IMR-90 (cell line): ENCODE measurements around the gene ZNF423. TPM values are rescaled to one million over a fixed set of nuclear protein-coding genes. Genes with fewer than 3 reads are reported as not detected.

Source experiments
- ATAC-seq: fragments of 200-7000 bp; cut with Tn5 transposase; 2 replicates; pipeline ENCODE4 v1.9.1; 2020; ENCODE audit warnings: low read depth, mild to moderate bottlenecking, moderate library complexity
- BruUV-seq: library from RNA; stranded (reverse); fragments of 400-500 nt; replicated peaks from 2 replicates; lab custom pipeline; 2021; lab: Mats Ljungman, UMichigan
- CTCF ChIA-PET: fragments of 300-600 bp; formaldehyde crosslinking; extraction: SDS; loops from one replicate; lab custom pipeline; 2021; ENCODE audit warnings: antibody characterized with exemption; lab: Yijun Ruan, JAX
- POLR2A ChIA-PET: fragments of 300-600 bp; sonication (Branson Sonifier 250); formaldehyde crosslinking; loops from one replicate; lab custom pipeline; 2022; ENCODE audit warnings: antibody characterized with exemption; ENCODE audit not compliant: unreplicated experiment; lab: Charles Lee
- DNase-seq: peaks from one replicate; pipeline ENCODE4 v3.0.0; 2013
- H2AFZ ChIP-seq: replicated peaks from 2 replicates; pipeline ENCODE3; 2013; ENCODE audit warnings: low read length, mild to moderate bottlenecking; ENCODE audit not compliant: poor library complexity
- H2AK5ac ChIP-seq: 2 replicates; pipeline ENCODE4 v1.6.1; 2013; ENCODE audit warnings: low read depth, low read length, inconsistent platforms
- H2AK9ac ChIP-seq: replicated peaks from 2 replicates; pipeline ENCODE3; 2013; ENCODE audit warnings: mild to moderate bottlenecking, low read depth, low read length, moderate library complexity; ENCODE audit not compliant: poor library complexity
- H2BK120ac ChIP-seq: 2 replicates; pipeline ENCODE4 v1.6.1; 2013; ENCODE audit warnings: low read depth, low read length, inconsistent platforms
- H2BK15ac ChIP-seq: 3 replicates; pipeline ENCODE4 v1.6.1; 2013; ENCODE audit warnings: low read depth, low read length, inconsistent platforms
- H2BK20ac ChIP-seq: 2 replicates; pipeline ENCODE4 v1.6.1; 2013; ENCODE audit warnings: low read depth, mild to moderate bottlenecking, inconsistent platforms, low read length, moderate library complexity
- H2BK5ac ChIP-seq: 2 replicates; pipeline ENCODE4 v1.6.1; 2013; ENCODE audit warnings: mild to moderate bottlenecking, low read depth, low read length, inconsistent platforms; ENCODE audit not compliant: poor library complexity, severe bottlenecking
- H3K14ac ChIP-seq: replicated peaks from 2 replicates; pipeline ENCODE4 v1.6.1; 2013; ENCODE audit warnings: low read depth, low read length, inconsistent platforms
- H3K18ac ChIP-seq: 2 replicates; pipeline ENCODE4 v1.6.1; 2013; ENCODE audit warnings: low read depth, low read length, control low read depth
- H3K23ac ChIP-seq: 2 replicates; pipeline ENCODE4 v1.6.1; 2013; ENCODE audit warnings: low read depth, low read length, inconsistent platforms
- H3K27ac ChIP-seq: 2 replicates; pipeline ENCODE4 v1.5.1; 2013; ENCODE audit warnings: mild to moderate bottlenecking, control low read depth, low read length; ENCODE audit not compliant: insufficient read depth
- H3K27me3 ChIP-seq: 2 replicates; pipeline ENCODE4 v1.6.1; 2013; ENCODE audit warnings: low read length; ENCODE audit not compliant: control insufficient read depth, insufficient read depth
- H3K36me3 ChIP-seq: 2 replicates; pipeline ENCODE4 v1.6.1; 2013; ENCODE audit warnings: low read length, mixed read lengths; ENCODE audit not compliant: control insufficient read depth, insufficient read depth
- H3K4ac ChIP-seq: 2 replicates; pipeline ENCODE4 v1.6.1; 2013; ENCODE audit warnings: low read depth, low read length, inconsistent platforms
- H3K4me1 ChIP-seq: 2 replicates; pipeline ENCODE4 v1.6.1; 2013; ENCODE audit warnings: low read length, mixed read lengths; ENCODE audit not compliant: control insufficient read depth, insufficient read depth
- H3K4me2 ChIP-seq: 2 replicates; pipeline ENCODE4 v1.6.1; 2013; ENCODE audit warnings: low read depth, mild to moderate bottlenecking, control low read depth, low read length, moderate library complexity
- H3K4me3 ChIP-seq: 2 replicates; pipeline ENCODE4 v1.5.1; 2013; ENCODE audit warnings: low read depth, mild to moderate bottlenecking, control low read depth, low read length, moderate library complexity; ENCODE audit not compliant: insufficient read depth
- H3K56ac ChIP-seq: 2 replicates; pipeline ENCODE4 v1.6.1; 2013; ENCODE audit warnings: low read length, inconsistent platforms; ENCODE audit not compliant: insufficient read depth; ENCODE audit errors: extremely low read depth
- H3K79me1 ChIP-seq, 2 experiments: 2 replicates each; pipeline ENCODE4 v1.6.1; 2013; ENCODE audit warnings: low read length in 2 of 2, inconsistent platforms in 1 of 2, low read depth in 1 of 2
- H3K9ac ChIP-seq: 2 replicates; pipeline ENCODE4 v1.6.1; 2013; ENCODE audit warnings: low read depth, low read length, control low read depth
- H3K9me1 ChIP-seq: 2 replicates; pipeline ENCODE4 v1.6.1; 2013; ENCODE audit warnings: low read length, inconsistent platforms; ENCODE audit not compliant: insufficient read depth
- H3K9me3 ChIP-seq: 2 replicates; pipeline ENCODE4 v1.6.1; 2013; ENCODE audit warnings: low read length; ENCODE audit not compliant: control insufficient read depth, insufficient read depth
- H4K20me1 ChIP-seq: 2 replicates; pipeline ENCODE4 v1.6.1; 2013; ENCODE audit warnings: low read length, inconsistent platforms; ENCODE audit not compliant: insufficient read depth
- H4K5ac ChIP-seq: 2 replicates; pipeline ENCODE4 v1.6.1; 2013; ENCODE audit warnings: mild to moderate bottlenecking, low read depth, low read length, control low read depth
- H4K8ac ChIP-seq, 2 experiments: 2 replicates each; pipeline ENCODE4 v1.6.1; 2013; ENCODE audit warnings: low read depth in 2 of 2, low read length in 2 of 2, control low read depth in 1 of 2, inconsistent platforms in 1 of 2
- H4K91ac ChIP-seq: 2 replicates; pipeline ENCODE4 v1.6.1; 2013; ENCODE audit warnings: low read depth, low read length, inconsistent platforms; ENCODE audit not compliant: insufficient read depth
- BHLHE40 ChIP-seq: fragments of 150-350 bp; IDR thresholded peaks from 2 replicates; pipeline ENCODE4 v1.6.1; 2016; ENCODE audit warnings: mild to moderate bottlenecking, low read depth, low read length
- CHD1 ChIP-seq: IDR thresholded peaks from 2 replicates; pipeline ENCODE4 v1.6.1; 2012; ENCODE audit warnings: low read depth, low read length, improper control_type of control experiment
- FOS ChIP-seq: fragments of 150-350 bp; IDR thresholded peaks from 2 replicates; pipeline ENCODE4 v1.6.1; 2016; ENCODE audit warnings: low read depth, low read length
- MAFK ChIP-seq: IDR thresholded peaks from 2 replicates; pipeline ENCODE4 v1.6.1; 2012; ENCODE audit warnings: low read depth, low read length, improper control_type of control experiment
- MAZ ChIP-seq: IDR thresholded peaks from 2 replicates; pipeline ENCODE4 v1.6.1; 2012; ENCODE audit warnings: low read depth, mild to moderate bottlenecking, low read length, improper control_type of control experiment, moderate library complexity, borderline replicate concordance
- MXI1 ChIP-seq: IDR thresholded peaks from 2 replicates; pipeline ENCODE4 v1.6.1; 2012; ENCODE audit warnings: low read depth, mild to moderate bottlenecking, low read length, moderate library complexity, borderline replicate concordance
- POLR2A ChIP-seq: IDR thresholded peaks from 2 replicates; pipeline ENCODE4 v1.6.1; 2012; ENCODE audit warnings: mild to moderate bottlenecking, low read depth, low read length
- RAD21 ChIP-seq: IDR thresholded peaks from 2 replicates; pipeline ENCODE4 v1.6.1; 2012; ENCODE audit warnings: low read length, improper control_type of control experiment
- RCOR1 ChIP-seq: IDR thresholded peaks from 2 replicates; pipeline ENCODE4 v1.6.1; 2012; ENCODE audit warnings: mild to moderate bottlenecking, low read length, improper control_type of control experiment; ENCODE audit not compliant: insufficient replicate concordance
- RFX5 ChIP-seq: IDR thresholded peaks from 2 replicates; pipeline ENCODE4 v1.8.0; 2012; ENCODE audit warnings: low read depth, mild to moderate bottlenecking, low read length, moderate library complexity
- SMC3 ChIP-seq: fragments of 150-350 bp; IDR thresholded peaks from 2 replicates; pipeline ENCODE4 v1.6.1; 2016; ENCODE audit warnings: low read depth, mild to moderate bottlenecking, antibody characterized with exemption, low read length, moderate library complexity
- WGBS, 2 experiments: methylation state at CpG; one replicate each; pipeline versions ENCODE4 v1.1.5 to v1.1.7; 2013; ENCODE audit warnings: missing lambda C conversion rate in 2 of 2; ENCODE audit not compliant: insufficient read length in 1 of 2; ENCODE audit errors: extremely low coverage in 2 of 2; 5-methylcytosine and 5-hydroxymethylcytosine counted together
- dilution Hi-C: fragments of 300-500 bp; cut with HindIII; formaldehyde crosslinking; loops from one replicate; pipeline ENCODE4 v1.14.3; 2018; ENCODE audit warnings: low sequenced_read_pairs; ENCODE audit not compliant: unreplicated experiment
- in situ Hi-C: fragments of 300-500 bp; cut with MboI; formaldehyde crosslinking; loops from 3 replicates; pipeline ENCODE4 v1.14.3; 2019; ENCODE audit warnings: low sequenced_read_pairs, inconsistent platforms, mixed read lengths
- intact Hi-C: fragments of 100-400 bp; cut with micrococcal nuclease; formaldehyde crosslinking; loops from 2 replicates; pipeline ENCODE4 v1.10.0; 2022
- polyA plus RNA-seq, 3 experiments: library from polyadenylated mRNA; depleted of rRNA; stranded (reverse); fragments of >200 nt; gene quantifications; 2 replicates each; pipeline ENCODE4 v1.2.3, GENCODE V29; 2012; ENCODE audit warnings: low replicate concordance in 1 of 3
- total RNA-seq: library from RNA; depleted of rRNA; stranded (reverse); fragments of >200 nt; gene quantifications from 2 replicates; pipeline ENCODE4 v1.2.3, GENCODE V29; 2012
- TF ChIP-seq, protein P1 (sequence below): fragments of 150-350 bp; IDR thresholded peaks from 2 replicates; pipeline ENCODE4 v1.6.1; 2016; ENCODE audit warnings: low read depth, mild to moderate bottlenecking, low read length, moderate library complexity, borderline replicate concordance
- TF ChIP-seq, protein P2 (sequence below): fragments of 150-350 bp; IDR thresholded peaks from 2 replicates; pipeline ENCODE4 v1.6.1; 2017; ENCODE audit warnings: mild to moderate bottlenecking, antibody characterized with exemption, low read length, low read depth

The ZNF423 gene
- total and polyA plus RNA-seq, 2 of the 4 experiments (the other 2 are of a cell fraction) = under 0.01 to 0.10 TPM

DNA sequence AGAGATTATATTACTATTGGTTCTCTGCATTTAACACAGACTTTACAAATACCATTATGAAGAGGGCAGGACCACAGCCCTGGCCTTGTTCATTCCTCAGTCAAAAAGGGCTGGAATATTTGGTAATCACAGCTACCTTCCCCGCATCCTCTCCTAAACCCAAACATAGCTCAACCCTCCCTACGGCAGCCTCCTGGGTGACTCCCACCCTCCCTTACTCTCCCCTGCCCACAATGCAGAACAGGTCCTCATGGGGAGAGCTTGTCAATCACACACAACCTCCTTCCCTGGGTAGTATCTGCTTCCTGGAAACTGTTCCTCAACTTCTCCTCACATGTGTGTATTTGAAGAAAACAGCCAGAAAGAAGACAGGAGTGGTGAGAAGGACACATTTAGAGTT is 258.1 kb downstream of the ZNF423 start:
- Histone ChIP-seq H3K4me3 (no peak overlapping the region), H3K79me1 (no peaks in the 10 kb centered on the region), H3K18ac (no peak overlapping the region), H3K9me1 (no peaks in the 10 kb centered on the region), H3K56ac (no peak overlapping the region), H4K91ac (no peak overlapping the region), H3K9ac (no peak overlapping the region), H2BK120ac (no peak overlapping the region), H3K4me1 (no peaks in the 10 kb centered on the region), H3K14ac (no peak overlapping the region), H3K4me2 (no peak overlapping the region), H3K27me3 (peaks cover 47% of the 10 kb centered on the region), H3K27ac (no peak overlapping the region), H4K8ac (no peak overlapping the region), H3K9me3 (no peaks in the 10 kb centered on the region), H4K5ac (no peak overlapping the region), H2AK9ac (no peak overlapping the region), H3K36me3 (no peaks in the 10 kb centered on the region), H2BK5ac (no peak overlapping the region), H2AFZ (no peak overlapping the region), H3K23ac (no peak overlapping the region), H2BK20ac (no peak overlapping the region), H4K20me1 (no peaks in the 10 kb centered on the region), H2BK15ac (no peak overlapping the region), H3K4ac (no peak overlapping the region), H2AK5ac (no peak overlapping the region)
- in situ Hi-C loops = no loop called here
- ChIA-PET POLR2A (no interaction called here), CTCF (no interaction called here)
- intact Hi-C loops = no loop called here
- no TSS peak for BruUV-seq
- TF ChIP-seq FOS = no peak
- TF ChIP-seq MXI1 = no peak
- TF ChIP-seq RCOR1 = no peak
- TF ChIP-seq, protein P1, sequence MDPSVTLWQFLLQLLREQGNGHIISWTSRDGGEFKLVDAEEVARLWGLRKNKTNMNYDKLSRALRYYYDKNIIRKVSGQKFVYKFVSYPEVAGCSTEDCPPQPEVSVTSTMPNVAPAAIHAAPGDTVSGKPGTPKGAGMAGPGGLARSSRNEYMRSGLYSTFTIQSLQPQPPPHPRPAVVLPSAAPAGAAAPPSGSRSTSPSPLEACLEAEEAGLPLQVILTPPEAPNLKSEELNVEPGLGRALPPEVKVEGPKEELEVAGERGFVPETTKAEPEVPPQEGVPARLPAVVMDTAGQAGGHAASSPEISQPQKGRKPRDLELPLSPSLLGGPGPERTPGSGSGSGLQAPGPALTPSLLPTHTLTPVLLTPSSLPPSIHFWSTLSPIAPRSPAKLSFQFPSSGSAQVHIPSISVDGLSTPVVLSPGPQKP = no peak
- TF ChIP-seq RAD21 = no peak
- TF ChIP-seq RFX5 = no peak
- TF ChIP-seq BHLHE40 = no peak
- TF ChIP-seq CHD1 = no peak
- no peak for TF ChIP-seq POLR2A
- TF ChIP-seq, protein P2, sequence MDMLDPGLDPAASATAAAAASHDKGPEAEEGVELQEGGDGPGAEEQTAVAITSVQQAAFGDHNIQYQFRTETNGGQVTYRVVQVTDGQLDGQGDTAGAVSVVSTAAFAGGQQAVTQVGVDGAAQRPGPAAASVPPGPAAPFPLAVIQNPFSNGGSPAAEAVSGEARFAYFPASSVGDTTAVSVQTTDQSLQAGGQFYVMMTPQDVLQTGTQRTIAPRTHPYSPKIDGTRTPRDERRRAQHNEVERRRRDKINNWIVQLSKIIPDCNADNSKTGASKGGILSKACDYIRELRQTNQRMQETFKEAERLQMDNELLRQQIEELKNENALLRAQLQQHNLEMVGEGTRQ = no peak
- no peak for TF ChIP-seq MAFK
- no peak for TF ChIP-seq SMC3
- TF ChIP-seq MAZ = no peak
- no peak for DNase-seq
- 86% methylated on average over 1 of the region's 2 CpGs; no CpG with 5 or more reads in 1 of the 2 experiments for WGBS, 2 experiments
- ATAC-seq = no peak
- dilution Hi-C loops = no loop called here
